H1 (cell line): ENCODE results near the gene CCL25. TPM values are rescaled to one million over a fixed set of nuclear protein-coding genes. Genes with fewer than 3 reads are reported as not detected.

Experiments used
- ASH2L ChIP-seq: fragments of 200-600, 300-600 bp; sonication (generic); IDR thresholded peaks from one replicate; pipeline ENCODE4 v1.7.1; 2017; ENCODE audit warnings: low read length
- FOSL1 ChIP-seq: IDR thresholded peaks from 2 replicates; pipeline ENCODE4 v1.6.1; 2011; ENCODE audit warnings: mild to moderate bottlenecking, low read depth, low read length, moderate library complexity; ENCODE audit not compliant: insufficient read depth
- HDAC2 ChIP-seq, 2 experiments: fragments of 300-600 bp in 1 of 2; sonication (generic) in 1 of 2; IDR thresholded peaks; 2 replicates each; pipeline ENCODE4 v1.6.1; 2011 to 2012; ENCODE audit warnings: low read depth in 2 of 2, low read length in 2 of 2, mild to moderate bottlenecking in 2 of 2, moderate library complexity in 2 of 2, borderline replicate concordance in 1 of 2, inconsistent platforms in 1 of 2
- MAX ChIP-seq: IDR thresholded peaks from 2 replicates; pipeline ENCODE4 v1.6.1; 2012; ENCODE audit warnings: inconsistent platforms
- POU5F1 ChIP-seq: IDR thresholded peaks from 2 replicates; pipeline ENCODE4 v1.6.1; 2011; ENCODE audit warnings: low read depth, mild to moderate bottlenecking, low read length, moderate library complexity
- RFX5 ChIP-seq: IDR thresholded peaks from 2 replicates; pipeline ENCODE4 v1.6.1; 2011; ENCODE audit warnings: low read depth, low read length, improper control_type of control experiment, borderline replicate concordance
- SIN3A ChIP-seq, 2 experiments: IDR thresholded peaks in 1 of 2; conservative IDR thresholded peaks in 1 of 2; 2 replicates each; pipeline ENCODE4 v1.6.1; 2011 to 2012; ENCODE audit warnings: low read length in 2 of 2, improper control_type of control experiment in 1 of 2, low read depth in 1 of 2, mild to moderate bottlenecking in 1 of 2
- TAF1 ChIP-seq: IDR thresholded peaks from 2 replicates; pipeline ENCODE4 v1.6.1; 2011; ENCODE audit warnings: mild to moderate bottlenecking, low read depth, low read length
- ZNF274 ChIP-seq: IDR thresholded peaks from 2 replicates; pipeline ENCODE4 v1.7.0; 2012; ENCODE audit warnings: low read length, borderline replicate concordance; ENCODE audit errors: extremely low read depth
- polyA plus RNA-seq, 7 experiments: library from polyadenylated mRNA; depleted of rRNA in 3 of 7; stranded (reverse) in 5 of 7; unstranded in 2 of 7; fragments of >200 nt in 5 of 7; fragments of 200-250 nt in 2 of 7; gene quantifications; 1 replicate in 5 of 7; 2 replicates in 1 of 7; 4 replicates in 1 of 7; pipeline versions ENCODE4 v1.2.1 to v1.2.3, GENCODE V29; 2011 to 2013; ENCODE audit warnings: missing spikeins in 2 of 7, mixed read lengths in 2 of 7
- total RNA-seq: library from RNA; stranded (reverse); fragmentation: NEBNext Ultra II Directional; extraction: Animal tissue kit (Norgen Biotek cat#: 25700); gene quantifications from 2 replicates; pipeline ENCODE4 v1.2.1, GENCODE V29; 2021

Gene CCL25
- total and polyA plus RNA-seq, 2 of the 8 experiments (the other 6 are each of a cell fraction or from before 2014, with no cell fraction given) = 0.59 TPM; not detected in 1

- TF ChIP-seq ZNF274 (no peak), ASH2L (peak; percentile 75), SIN3A (conservative IDR thresholded peaks at IDR 0.05 in 1 of 2, IDR thresholded peaks at IDR 0.05 in 1 of 2; ENCODE audit: low read depth in 1 of 2, low read length in 2 of 2) (peak in 1 of 2 experiments; percentile 6; a peak in 1 of 4 replicates), FOSL1 (no peak), TAF1 (peak; percentile 75), RFX5 (no peak), POU5F1 (no peak), MAX (peak; percentile 63; the same call in 1 of the 2 replicates), HDAC2 (IDR thresholded peaks at IDR 0.05; ENCODE audit: borderline replicate concordance in 1 of 2, low read depth in 2 of 2, low read length in 2 of 2) (no peak; a peak in 1 of 4 replicates)
Measured at GRCh38 chr19:8005534-8006256, 46.9 kb upstream of the CCL25 start, which contains the start of gene ELAVL1 (continued).
